CD14-positive monocyte (primary cell): Measurements from ENCODE around the gene FAM13A. TPM values are rescaled to one million over a fixed set of nuclear protein-coding genes. Genes with fewer than 3 reads are reported as not detected.
A peak's percentile ranks its signal among the peaks of the same experiment; 100 is the strongest.
"Not testable (repeated sequence)": the region's sequence is repeated elsewhere in the genome, so short reads cannot be mapped to it uniquely, and the experiment has no call there.

Source experiments
- DNase-seq, 3 donors: peaks; one replicate each; pipeline ENCODE4 v3.0.0-alpha.2; 2011 to 2022
- H2AFZ ChIP-seq: 2 replicates; pipeline ENCODE4 v1.6.0; 2012; ENCODE audit warnings: mild to moderate bottlenecking, low read depth, low read length, inconsistent platforms; ENCODE audit not compliant: insufficient read depth, poor library complexity, severe bottlenecking
- H3K27ac ChIP-seq, 2 donors: 1 replicate in 1 of 2; 2 replicates in 1 of 2; pipeline ENCODE4 v1.5.1; 2012 to 2013; ENCODE audit warnings: low read length in 2 of 2, control low read depth in 1 of 2, inconsistent platforms in 1 of 2, low read depth in 1 of 2, mild to moderate bottlenecking in 1 of 2
- H3K27me3 ChIP-seq, 2 donors: one replicate each; pipeline versions ENCODE4 v1.6.0 to v1.6.1; 2011 to 2013; ENCODE audit warnings: low read length in 2 of 2; ENCODE audit not compliant: control insufficient read depth in 2 of 2, insufficient read depth in 2 of 2
- H3K36me3 ChIP-seq, 2 donors: replicated peaks in 1 of 2; 1 replicate in 1 of 2; 2 replicates in 1 of 2; pipeline versions ENCODE4 v1.5.1 to v1.6.1; 2012 to 2013; ENCODE audit warnings: low read length in 2 of 2, control low read depth in 1 of 2, inconsistent platforms in 1 of 2, mild to moderate bottlenecking in 1 of 2; ENCODE audit not compliant: insufficient read depth in 2 of 2, control insufficient read depth in 1 of 2
- H3K4me1 ChIP-seq, 2 donors: 1 replicate in 1 of 2; 2 replicates in 1 of 2; pipeline versions ENCODE4 v1.5.1 to v1.6.1; 2012 to 2013; ENCODE audit warnings: low read length in 2 of 2, control low read depth in 1 of 2, inconsistent platforms in 1 of 2, mild to moderate bottlenecking in 1 of 2, moderate library complexity in 1 of 2; ENCODE audit not compliant: insufficient read depth in 2 of 2, control insufficient read depth in 1 of 2
- H3K4me2 ChIP-seq: replicated peaks from 2 replicates; pipeline ENCODE3; 2012; ENCODE audit warnings: low read length, moderate library complexity, mild to moderate bottlenecking; ENCODE audit not compliant: poor library complexity, severe bottlenecking; ENCODE audit errors: extremely low read depth
- H3K4me3 ChIP-seq, 3 experiments: fragments of 200-600 bp in 1 of 3; sonication (generic) in 1 of 3; replicated peaks in 1 of 3; 1 replicate in 2 of 3; 2 replicates in 1 of 3; pipeline ENCODE4 v1.5.1; 2011 to 2013; ENCODE audit warnings: low read length in 3 of 3, mild to moderate bottlenecking in 3 of 3, control low read depth in 2 of 3, low read depth in 2 of 3, inconsistent platforms in 1 of 3, moderate library complexity in 1 of 3
- H3K79me2 ChIP-seq: 2 replicates; pipeline ENCODE4 v1.6.0; 2012; ENCODE audit warnings: mild to moderate bottlenecking, control low read depth, inconsistent platforms, low read length, moderate library complexity; ENCODE audit not compliant: insufficient read depth
- H3K9ac ChIP-seq: 2 replicates; pipeline ENCODE4 v1.6.0; 2017; ENCODE audit warnings: low read length, mild to moderate bottlenecking; ENCODE audit not compliant: insufficient read depth, poor library complexity, severe bottlenecking
- H3K9me3 ChIP-seq, 2 donors: replicated peaks in 1 of 2; 1 replicate in 1 of 2; 2 replicates in 1 of 2; pipeline versions ENCODE4 v1.5.1 to v1.6.1; 2012 to 2013; ENCODE audit warnings: low read length in 2 of 2, control low read depth in 1 of 2; ENCODE audit not compliant: control insufficient read depth in 1 of 2, insufficient read depth in 1 of 2
- H4K20me1 ChIP-seq: 2 replicates; pipeline ENCODE4 v1.6.0; 2012; ENCODE audit warnings: mild to moderate bottlenecking, low read length, control low read depth, moderate library complexity; ENCODE audit not compliant: insufficient read depth
- H3K27ac Mint-ChIP-seq, 7 donors: one replicate each; pipeline ENCODE4 v1.8.0; 2020; ENCODE audit warnings: mild to moderate bottlenecking in 7 of 7, mixed read lengths in 7 of 7, moderate library complexity in 6 of 7, inconsistent platforms in 2 of 7
- H3K27me3 Mint-ChIP-seq, 3 donors: one replicate each; pipeline ENCODE4 v1.8.0; 2021 to 2022; ENCODE audit warnings: low read depth in 3 of 3, mild to moderate bottlenecking in 3 of 3, mixed read lengths in 3 of 3, moderate library complexity in 3 of 3, inconsistent platforms in 1 of 3
- H3K36me3 Mint-ChIP-seq, 2 donors: one replicate each; pipeline ENCODE4 v1.8.0; 2020; ENCODE audit warnings: mixed read lengths in 2 of 2, inconsistent platforms in 1 of 2, mild to moderate bottlenecking in 1 of 2
- H3K4me1 Mint-ChIP-seq: one replicate; pipeline ENCODE4 v1.8.0; 2020; ENCODE audit warnings: mild to moderate bottlenecking, mixed read lengths
- H3K4me3 Mint-ChIP-seq, 2 donors: one replicate each; pipeline ENCODE4 v1.8.0; 2020; ENCODE audit warnings: mild to moderate bottlenecking in 2 of 2, mixed read lengths in 2 of 2, moderate library complexity in 1 of 2
- H3K9me3 Mint-ChIP-seq, 7 donors: one replicate each; pipeline ENCODE4 v1.8.0; 2020 to 2022; ENCODE audit warnings: mixed read lengths in 7 of 7, mild to moderate bottlenecking in 6 of 7, moderate library complexity in 6 of 7, inconsistent platforms in 2 of 7
- CTCF ChIP-seq: fragments of 200-600 bp; IDR thresholded peaks from one replicate; pipeline ENCODE4 v1.8.0; 2022; ENCODE audit warnings: antibody characterized with exemption, mild to moderate bottlenecking
- WGBS: methylation state at CpG from one replicate; pipeline ENCODE4 v1.1.5; 2013; ENCODE audit warnings: missing lambda C conversion rate; ENCODE audit not compliant: insufficient coverage; 5-methylcytosine and 5-hydroxymethylcytosine counted together
- intact Hi-C, 2 donors: fragments of 100-400 bp; cut with micrococcal nuclease; formaldehyde crosslinking; loops; one replicate each; pipeline versions ENCODE4 v1.15.0 to v1.15.1; 2023
- polyA plus RNA-seq, 3 donors: library from polyadenylated mRNA; depleted of rRNA in 1 of 3; unstranded in 2 of 3; stranded (reverse) in 1 of 3; fragments of 300-500 nt in 2 of 3; fragments of >200 nt in 1 of 3; fragmentation: Illumina TruSeq in 2 of 3; gene quantifications; 1 replicate in 2 of 3; 2 replicates in 1 of 3; pipeline ENCODE4 v1.2.3, GENCODE V29; 2012 to 2021

FAM13A gene
- polyA plus RNA-seq, 3 donors = 5.3 to 20.0 (median 6.5) TPM

- no peak overlapping the region for H3K27ac ChIP-seq
- Mint-ChIP-seq H3K27ac (no peak overlapping the region), H3K36me3 (no peaks in the 10 kb centered on the region), H3K27me3 (no peaks in the 10 kb centered on the region), H3K9me3 (peaks cover 0 to 3% (median 0%) of the 10 kb centered on the region in 7 donors), H3K4me3 (no peak overlapping the region), H3K4me1 (peaks cover 12% of the 10 kb centered on the region)
- H3K4me3 ChIP-seq = no peak overlapping the region
- H3K36me3 ChIP-seq = no peaks in the 10 kb centered on the region
- TF ChIP-seq CTCF = no peak
- peak overlapping the region; percentile 1 for H2AFZ ChIP-seq
- H3K79me2 ChIP-seq = no peaks in the 10 kb centered on the region
- intact Hi-C loops = no loop called here
- peaks cover 8 to 12% of the 10 kb centered on the region in 2 donors for H3K4me1 ChIP-seq
- H3K9ac ChIP-seq = no peak overlapping the region
- H3K27me3 ChIP-seq = no peaks in the 10 kb centered on the region
- no peak for DNase-seq
- H3K4me2 ChIP-seq = no peak overlapping the region
- no peaks in the 10 kb centered on the region for H4K20me1 ChIP-seq
- no peaks in the 10 kb centered on the region for H3K9me3 ChIP-seq
- WGBS = 100% methylated on average over 1 of the region's 5 CpGs
Measured at GRCh38 chr4:88907478-88907877, 149.5 kb downstream of the FAM13A start.

GRCh38 chr4:88904240-88904639, 152.7 kb downstream of the FAM13A start:
- intact Hi-C loops = not testable (repeated sequence)

More at GRCh38 chr4:88904240-88904639, 152.7 kb downstream of the FAM13A start:
- H3K27ac ChIP-seq, H3K27ac Mint-ChIP-seq, H3K9me3 ChIP-seq, H2AFZ ChIP-seq, H3K4me1 ChIP-seq, H3K4me3 ChIP-seq, H4K20me1 ChIP-seq, H3K27me3 ChIP-seq, H3K27me3 Mint-ChIP-seq, H3K9ac ChIP-seq, DNase-seq, H3K4me3 Mint-ChIP-seq, H3K79me2 ChIP-seq, H3K4me2 ChIP-seq, H3K36me3 ChIP-seq, H3K36me3 Mint-ChIP-seq: not testable (repeated sequence)
- no CpG with 5 or more reads among the region's 3 CpGs for WGBS
- Mint-ChIP-seq H3K4me1 (peaks cover 11% of the 10 kb centered on the region), H3K9me3 (peaks cover 0 to 12% (median 4%) of the 10 kb centered on the region in 7 donors)
